Dermis blood vessel endothelial cell (primary cell): ENCODE measurements around the gene EXOC4. TPM values are rescaled to one million over a fixed set of nuclear protein-coding genes. Genes with fewer than 3 reads are reported as not detected.

Experiments used
- DNase-seq: peaks from one replicate; pipeline ENCODE4 v3.0.0; 2010
- total RNA-seq: library from RNA; depleted of rRNA; stranded (reverse); fragments of >200 nt; gene quantifications from 2 replicates; pipeline ENCODE4 v1.2.3, GENCODE V29; 2014

EXOC4 gene
- total RNA-seq, 1 donor from 2014 or later = 112 TPM

- no peak for DNase-seq
Observed at GRCh38 chr7:133502498-133502897, 249.6 kb downstream of the EXOC4 start.

GRCh38 chr7:133502972-133503371, 250.1 kb downstream of the EXOC4 start:
- no peak for DNase-seq

GRCh38 chr7:133504825-133505224, 251.9 kb downstream of the EXOC4 start:
- no peak for DNase-seq

GRCh38 chr7:133509822-133510221, 256.9 kb downstream of the EXOC4 start:
- DNase-seq = no peak

GRCh38 chr7:133510326-133511055, 257.6 kb downstream of the EXOC4 start:
- DNase-seq = peak; percentile 64

- DNase-seq = no peak
Observed at GRCh38 chr7:133511252-133511651, 258.4 kb downstream of the EXOC4 start.

GRCh38 chr7:133511708-133512107, 258.8 kb downstream of the EXOC4 start:
- no peak for DNase-seq

GRCh38 chr7:133512560-133512959, 259.7 kb downstream of the EXOC4 start:
- no peak for DNase-seq

GRCh38 chr7:133513608-133514007, 260.7 kb downstream of the EXOC4 start:
- DNase-seq = no peak

GRCh38 chr7:133514551-133514950, 261.7 kb downstream of the EXOC4 start:
- DNase-seq = no peak

- no peak for DNase-seq
Observed at GRCh38 chr7:133517766-133518165, 264.9 kb downstream of the EXOC4 start.

- DNase-seq = no peak
Observed at GRCh38 chr7:133518718-133519117, 265.8 kb downstream of the EXOC4 start.

- no peak for DNase-seq
Observed at GRCh38 chr7:133520248-133520647, 267.4 kb downstream of the EXOC4 start.

- no peak for DNase-seq
Observed at GRCh38 chr7:133522501-133522900, 269.6 kb downstream of the EXOC4 start.

GRCh38 chr7:133528796-133529195, 275.9 kb downstream of the EXOC4 start:
- DNase-seq = no peak

- no peak for DNase-seq
Observed at GRCh38 chr7:133529861-133530260, 277.0 kb downstream of the EXOC4 start.

- DNase-seq = peak; percentile 16
Observed at GRCh38 chr7:133530682-133531081, 277.8 kb downstream of the EXOC4 start.

- no peak for DNase-seq
Observed at GRCh38 chr7:133534816-133535215, 281.9 kb downstream of the EXOC4 start.

GRCh38 chr7:133535308-133535707, 282.4 kb downstream of the EXOC4 start:
- DNase-seq = no peak

- DNase-seq = no peak
Observed at GRCh38 chr7:133536450-133536849, 283.6 kb downstream of the EXOC4 start.

GRCh38 chr7:133539016-133539415, 286.1 kb downstream of the EXOC4 start:
- no peak for DNase-seq

- no peak for DNase-seq
Observed at GRCh38 chr7:133540096-133540860, 287.4 kb downstream of the EXOC4 start.

- no peak for DNase-seq
Observed at GRCh38 chr7:133542209-133542780, 289.4 kb downstream of the EXOC4 start.

- DNase-seq = no peak
Observed at GRCh38 chr7:133543657-133544056, 290.8 kb downstream of the EXOC4 start.
